Effector memory CD4-positive, alpha-beta T cell (primary cell): ENCODE data around the gene BRSK1.
A peak's percentile ranks its signal among the peaks of the same experiment; 100 is the strongest.

Experiments used
- DNase-seq, 3 donors: peaks; one replicate each; pipeline ENCODE4 v3.0.0-alpha.2; 2020
- H3K27ac ChIP-seq: 2 replicates; pipeline ENCODE4 v1.7.0; 2013; ENCODE audit warnings: mild to moderate bottlenecking, low read length, moderate library complexity; ENCODE audit not compliant: insufficient read depth, poor library complexity, severe bottlenecking
- H3K27me3 ChIP-seq: replicated peaks from 2 replicates; pipeline ENCODE4 v1.7.0; 2013; ENCODE audit warnings: mild to moderate bottlenecking, low read length; ENCODE audit not compliant: insufficient read depth, control insufficient read depth, poor library complexity, severe bottlenecking
- H3K36me3 ChIP-seq: 2 replicates; pipeline ENCODE4 v1.7.0; 2013; ENCODE audit warnings: mild to moderate bottlenecking, low read length, moderate library complexity; ENCODE audit not compliant: control insufficient read depth, insufficient read depth
- H3K4me1 ChIP-seq: 2 replicates; pipeline ENCODE4 v1.7.0; 2013; ENCODE audit warnings: low read length, mild to moderate bottlenecking; ENCODE audit not compliant: control insufficient read depth, insufficient read depth, poor library complexity, severe bottlenecking
- H3K4me3 ChIP-seq: 2 replicates; pipeline ENCODE4 v1.7.0; 2013; ENCODE audit warnings: low read length, low read depth, mild to moderate bottlenecking; ENCODE audit not compliant: insufficient read depth, poor library complexity, severe bottlenecking
- H3K9me3 ChIP-seq: 2 replicates; pipeline ENCODE4 v1.7.0; 2013; ENCODE audit warnings: mild to moderate bottlenecking, low read length, moderate library complexity; ENCODE audit not compliant: control insufficient read depth

Gene BRSK1

DNA sequence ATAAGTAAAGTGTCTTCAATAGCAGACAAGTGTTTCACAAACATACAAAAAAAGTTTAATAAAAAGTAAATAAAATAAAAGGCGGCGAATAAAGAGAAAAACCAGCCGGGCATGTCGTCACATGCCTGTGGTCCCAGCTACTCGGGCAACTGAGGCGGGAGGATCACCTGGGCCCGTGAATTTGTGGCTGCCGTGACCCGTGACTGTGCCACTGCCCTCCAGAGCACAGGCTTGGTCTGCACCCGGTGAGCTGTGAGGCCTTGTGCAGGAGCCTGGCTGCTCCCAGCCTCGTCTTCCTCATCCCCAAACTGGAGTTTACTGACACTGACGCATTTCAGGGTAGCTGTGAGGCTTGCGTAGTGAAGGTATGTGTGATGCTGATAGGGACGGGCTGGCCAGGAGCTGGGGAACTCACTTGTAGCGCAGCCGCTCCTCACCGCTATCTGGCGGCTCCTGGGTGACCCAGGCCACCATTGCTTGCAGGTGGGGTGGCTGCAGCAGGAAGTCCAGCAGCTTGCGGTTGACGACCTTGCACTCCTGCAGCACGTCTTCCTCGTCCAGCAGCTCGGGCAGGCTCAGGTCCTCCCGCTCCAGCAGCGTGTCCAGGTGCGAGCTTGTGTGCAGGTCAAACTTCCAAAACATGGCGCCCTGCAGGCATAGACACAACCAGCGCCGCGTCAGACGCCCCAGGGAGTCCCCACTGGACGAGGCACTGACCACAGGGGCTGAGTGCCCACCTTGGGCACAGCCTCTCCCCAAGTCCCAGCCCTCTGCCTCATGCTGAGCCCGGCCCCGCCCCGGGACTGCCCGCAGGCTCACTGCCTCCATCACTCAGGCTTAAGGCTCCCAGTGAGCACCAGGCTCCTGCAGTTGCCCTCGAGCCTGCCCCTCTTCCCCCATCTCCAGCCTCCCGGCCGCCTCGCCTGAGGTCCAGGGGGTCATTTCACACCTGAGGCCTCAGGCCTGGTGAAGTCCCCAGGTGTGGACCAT is 37.0 kb upstream of the BRSK1 start:
- Histone ChIP-seq H3K27me3 (no peaks in the 10 kb centered on the region), H3K9me3 (no peaks in the 10 kb centered on the region), H3K36me3 (peaks cover 59% of the 10 kb centered on the region), H3K4me3 (no peak overlapping the region), H3K27ac (no peak overlapping the region), H3K4me1 (peaks cover 24% of the 10 kb centered on the region)
- DNase-seq = no peak

DNA sequence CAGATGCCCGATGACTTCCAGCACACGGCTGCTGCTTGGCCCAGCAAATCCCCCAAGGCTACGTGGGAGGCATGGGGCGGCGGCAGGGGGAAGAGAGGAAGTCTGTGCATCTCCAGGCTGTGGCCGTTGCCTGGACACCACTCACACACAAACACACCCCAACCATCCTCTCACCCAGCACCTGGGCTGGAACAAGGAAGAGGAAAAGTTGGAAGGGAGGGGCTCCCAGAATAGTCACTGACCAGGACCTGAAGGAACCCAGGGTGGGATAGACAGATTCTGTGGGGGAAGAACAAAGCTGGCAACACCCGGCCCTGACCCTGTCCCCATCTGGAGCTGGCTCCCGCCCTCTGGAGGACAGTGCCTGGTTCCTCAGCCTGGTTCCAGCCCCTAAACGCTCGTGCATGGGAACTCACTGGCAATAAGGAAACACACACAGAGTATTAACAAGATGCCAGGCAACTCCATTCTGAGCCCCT is 36.1 kb upstream of the BRSK1 start:
- H3K27me3 ChIP-seq = no peaks in the 10 kb centered on the region
- no peaks in the 10 kb centered on the region for H3K9me3 ChIP-seq
- no peak overlapping the region for H3K27ac ChIP-seq
- peaks cover 50% of the 10 kb centered on the region for H3K36me3 ChIP-seq
- H3K4me3 ChIP-seq = no peak overlapping the region
- no peak for DNase-seq
- peaks cover 32% of the 10 kb centered on the region for H3K4me1 ChIP-seq

DNA sequence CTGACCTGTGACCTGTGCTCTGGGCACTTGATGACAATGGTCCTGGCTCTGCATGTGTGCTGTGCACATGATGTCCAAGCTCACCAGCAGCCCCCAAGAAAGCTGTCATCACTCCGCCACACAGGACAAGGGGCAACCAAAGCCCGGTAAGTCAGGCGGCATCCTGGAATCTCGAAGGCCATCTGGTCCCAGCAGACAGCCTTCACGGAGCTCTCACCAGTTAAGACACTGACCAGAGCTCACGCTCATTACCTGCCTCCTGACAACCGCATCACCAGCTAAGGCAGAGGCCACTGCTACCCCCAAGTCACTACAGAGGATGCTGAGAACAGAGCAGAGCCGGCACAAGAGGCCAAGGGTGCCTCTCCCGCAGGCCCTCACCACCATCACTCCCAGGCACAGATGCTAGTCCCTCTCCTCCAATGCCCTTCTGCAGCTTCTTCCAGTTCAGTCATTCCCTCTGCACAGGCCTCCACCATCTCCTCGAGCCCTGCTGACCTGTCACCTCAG is 35.6 kb upstream of the BRSK1 start:
- H3K27ac ChIP-seq = no peak overlapping the region
- no peak overlapping the region for H3K4me3 ChIP-seq
- H3K27me3 ChIP-seq = no peaks in the 10 kb centered on the region
- DNase-seq = no peak
- no peaks in the 10 kb centered on the region for H3K9me3 ChIP-seq
- peaks cover 38% of the 10 kb centered on the region for H3K4me1 ChIP-seq
- H3K36me3 ChIP-seq = peaks cover 44% of the 10 kb centered on the region

DNA sequence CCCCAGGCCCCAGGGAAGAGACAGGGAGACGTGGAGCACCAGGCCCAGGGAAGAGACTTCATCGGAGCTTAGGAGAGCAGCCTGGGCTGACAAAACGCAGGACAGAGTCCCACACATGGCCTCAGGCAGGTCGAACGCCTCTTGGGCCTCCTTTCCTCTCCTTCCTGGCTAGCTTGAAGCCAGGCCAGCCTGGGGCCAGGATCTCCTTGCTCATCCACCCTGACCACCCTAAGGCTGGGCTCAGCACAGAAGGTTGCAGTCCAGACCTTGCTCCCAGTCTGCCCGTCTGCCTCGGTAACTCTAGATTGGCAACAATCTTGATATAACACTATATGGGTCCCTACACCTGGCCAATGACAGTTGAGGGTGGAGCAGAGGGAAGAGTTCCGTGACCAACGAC is 35.1 kb upstream of the BRSK1 start:
- no peak overlapping the region for H3K4me3 ChIP-seq

DNA sequence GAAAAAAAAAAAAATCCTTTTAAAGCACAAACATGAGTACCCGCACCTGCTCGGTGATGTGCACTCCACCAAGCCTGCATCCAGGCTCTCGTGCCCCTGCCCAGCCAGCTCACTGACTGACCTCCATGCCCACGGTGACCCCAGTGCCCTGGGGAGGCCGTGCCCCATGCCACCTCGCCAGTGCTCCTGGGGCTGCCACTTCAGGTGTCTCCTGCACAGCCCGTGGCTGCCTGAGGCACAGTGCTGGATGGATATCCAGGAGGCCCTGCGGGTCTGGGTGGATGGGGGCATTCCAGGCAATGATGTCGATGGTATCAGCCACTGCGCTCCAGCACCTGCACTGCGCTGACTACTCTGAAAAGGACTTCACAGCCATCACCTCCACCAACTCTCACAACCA is 34.0 kb upstream of the BRSK1 start:
- Histone ChIP-seq H3K27me3 (no peaks in the 10 kb centered on the region), H3K9me3 (no peaks in the 10 kb centered on the region), H3K36me3 (peaks cover 28% of the 10 kb centered on the region), H3K4me1 (peaks cover 54% of the 10 kb centered on the region), H3K27ac (no peak overlapping the region), H3K4me3 (no peak overlapping the region)
- no peak for DNase-seq

More for the DNA sequence above, 35.1 kb upstream of the BRSK1 start:
- H3K27me3 ChIP-seq = no peaks in the 10 kb centered on the region
- DNase-seq = no peak
- peaks cover 39% of the 10 kb centered on the region for H3K36me3 ChIP-seq
- H3K4me1 ChIP-seq = peaks cover 43% of the 10 kb centered on the region
- no peaks in the 10 kb centered on the region for H3K9me3 ChIP-seq
- no peak overlapping the region for H3K27ac ChIP-seq

DNA sequence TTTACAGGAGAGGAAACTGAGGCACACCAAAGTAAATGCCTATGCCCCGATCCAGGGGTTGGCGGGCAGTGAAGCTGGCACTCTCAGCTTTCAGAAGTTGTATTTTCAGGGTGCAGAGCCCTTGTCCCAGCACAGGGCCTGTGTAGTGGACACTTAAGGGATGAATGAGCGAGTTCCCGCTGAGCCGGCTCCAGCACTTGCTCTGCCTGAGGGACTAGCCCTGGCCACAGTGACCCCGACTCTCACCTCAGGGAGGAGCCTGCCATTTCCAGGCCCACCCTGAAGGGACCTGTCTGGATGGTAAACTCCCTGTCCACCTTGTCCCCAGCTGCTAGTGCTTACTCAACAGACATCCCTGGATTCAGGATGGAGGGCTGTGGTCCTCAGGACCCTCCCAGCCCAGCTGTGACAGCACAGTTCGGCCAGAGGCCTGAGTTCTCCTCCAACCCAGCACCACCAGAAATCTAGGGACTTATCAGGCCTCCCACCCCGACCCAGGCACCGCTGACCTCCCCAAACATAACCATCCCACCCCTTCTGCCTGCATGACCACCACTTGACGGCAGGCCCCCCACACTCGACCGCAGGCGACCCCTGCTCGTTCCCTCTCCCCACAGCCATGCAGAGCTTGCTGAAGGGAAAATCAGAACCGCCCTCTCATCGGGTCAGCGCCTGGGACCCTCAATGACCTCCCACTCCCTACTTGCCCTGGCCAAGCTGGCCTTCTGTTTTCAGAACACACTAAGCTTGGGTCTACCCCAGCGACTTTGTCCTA is 33.3 kb upstream of the BRSK1 start:
- DNase-seq = no peak
- Histone ChIP-seq H3K9me3 (no peaks in the 10 kb centered on the region), H3K36me3 (peaks cover 22% of the 10 kb centered on the region), H3K27ac (peak overlapping the region; percentile 59), H3K4me1 (peaks cover 60% of the 10 kb centered on the region), H3K4me3 (no peak overlapping the region), H3K27me3 (no peaks in the 10 kb centered on the region)

DNA sequence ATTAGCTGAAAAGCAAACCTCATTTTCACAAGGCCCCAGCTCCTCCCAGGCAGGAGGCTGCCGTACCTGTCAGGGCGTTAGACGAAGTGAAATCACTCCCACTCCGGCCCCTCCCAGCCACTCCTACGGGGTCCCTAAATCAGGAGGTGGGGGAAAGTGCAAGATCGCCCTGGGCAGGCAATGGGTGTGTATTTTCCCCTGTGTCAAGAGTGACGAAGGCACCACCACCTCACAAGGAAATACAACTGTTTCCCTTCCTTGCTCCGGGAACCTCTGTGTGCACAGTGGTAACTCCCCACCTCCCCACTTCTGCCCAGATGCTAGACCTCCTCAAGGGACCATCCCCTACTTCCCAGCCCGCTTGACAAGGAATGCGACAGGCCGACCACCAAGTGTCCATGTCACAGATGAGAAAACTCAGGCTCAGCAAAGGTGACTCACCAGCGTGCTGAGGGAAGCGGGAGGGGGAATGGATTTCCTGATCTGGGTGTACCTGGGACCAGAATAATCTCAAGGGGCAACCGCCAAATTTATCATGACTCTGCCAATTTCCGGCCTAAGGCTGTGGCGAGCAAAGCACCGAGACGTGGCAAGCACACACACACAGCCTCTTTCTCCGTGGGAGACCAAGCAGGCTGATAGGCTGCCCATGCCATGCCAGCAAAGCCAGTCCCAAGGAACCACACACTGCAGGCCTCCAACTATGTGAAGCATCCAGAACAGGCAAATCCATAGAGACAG is 32.3 kb upstream of the BRSK1 start:
- Histone ChIP-seq H3K27me3 (no peaks in the 10 kb centered on the region), H3K9me3 (no peaks in the 10 kb centered on the region), H3K27ac (peak overlapping the region; percentile 59), H3K4me3 (peak overlapping the region; percentile 14), H3K4me1 (peaks cover 70% of the 10 kb centered on the region), H3K36me3 (peaks cover 11% of the 10 kb centered on the region)
- peak in 2 of 3 donors; percentile 51 to 56 for DNase-seq

DNA sequence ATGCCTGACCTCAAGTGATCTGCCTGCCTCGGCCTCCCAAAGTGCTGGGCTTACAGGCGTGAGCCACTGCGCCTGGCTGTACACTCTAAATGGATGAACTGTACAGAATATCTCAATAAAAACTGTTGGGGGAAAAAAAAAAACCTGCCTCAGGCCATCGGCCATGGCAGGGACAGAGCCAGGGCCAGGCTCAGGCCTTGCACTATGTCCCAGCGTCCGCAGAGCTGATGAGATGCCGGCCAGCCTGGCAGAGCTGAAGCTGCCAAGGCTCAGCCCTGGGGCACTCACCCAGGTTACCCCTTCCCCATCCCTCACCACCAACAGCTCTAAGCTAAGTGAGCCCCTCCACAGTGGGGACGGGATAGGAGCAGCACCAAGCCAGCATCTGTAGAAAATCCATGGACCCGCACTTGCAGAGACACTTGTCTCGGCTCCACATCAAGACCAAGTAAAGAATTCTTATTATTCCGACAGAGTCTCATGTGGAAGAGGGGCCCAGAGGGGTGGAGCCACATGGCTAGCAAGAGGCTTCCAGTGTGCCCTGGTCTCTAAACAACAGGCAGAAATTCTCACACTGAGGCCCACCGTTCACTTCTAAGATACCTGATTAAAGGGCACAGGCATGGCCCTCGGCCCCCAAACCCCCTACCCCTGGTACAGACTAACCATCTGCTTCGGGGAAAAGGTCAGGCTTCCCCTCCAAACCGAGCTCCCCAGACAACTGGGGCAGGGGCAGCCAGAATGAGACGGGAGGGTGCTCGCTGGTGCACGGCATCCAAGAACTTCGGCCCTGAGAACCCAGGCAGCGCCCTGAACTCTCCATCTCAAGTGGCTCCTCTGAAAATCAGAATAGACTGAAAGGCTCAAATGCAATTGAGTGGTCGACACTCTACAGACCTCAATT is 30.8 kb upstream of the BRSK1 start:
- Histone ChIP-seq H3K36me3 (no peaks in the 10 kb centered on the region), H3K4me3 (peak overlapping the region; percentile 84), H3K27me3 (no peaks in the 10 kb centered on the region), H3K4me1 (peaks cover 73% of the 10 kb centered on the region), H3K27ac (peak overlapping the region; percentile 88), H3K9me3 (no peaks in the 10 kb centered on the region)
- DNase-seq = no peak
